Measurements from ENCODE around the gene ASH1L.

The ASH1L gene

GRCh38 chr1:155285631-155286044 is 277.0 kb downstream of the ASH1L start:
- H3K4me3 ChIP-seq (ENCODE audit: low read depth, low read length): no peak overlapping the region
- H3K36me3 ChIP-seq (ENCODE audit: control insufficient read depth in 2 of 2, insufficient read depth in 1 of 2, low read length in 2 of 2): peaks cover 0 to 19% of the 10 kb centered on the region in 2 experiments; a peak in 1 of 3 replicates
- no peaks in the 10 kb centered on the region for H3K4me1 ChIP-seq (ENCODE audit: control insufficient read depth, insufficient read depth, low read length)
- CTCF ChIA-PET: interaction anchor here (0.7 to 0.8 kb wide), 2 partner anchors 22 to 371 kb away, joined by 3 read pairs; no protein-coding TSS in a partner anchor
- no peaks in the 10 kb centered on the region for H3K9me3 ChIP-seq (ENCODE audit: control insufficient read depth, insufficient read depth, low read depth, low read length)
- no peak overlapping the region for H3K27ac ChIP-seq (ENCODE audit: extremely low read depth, low read depth, low read length)
- TF ChIP-seq ZNF837 (tag by site-specific recombination; IDR thresholded peaks at IDR 0.05): no peak
- no peak for TF ChIP-seq ZNF169 (tag by site-specific recombination; IDR thresholded peaks at IDR 0.05)
- TF ChIP-seq ZNF324 (tag by site-specific recombination; IDR thresholded peaks at IDR 0.05): no peak
- no peak for TF ChIP-seq ZNF202 (tag by site-specific recombination; IDR thresholded peaks at IDR 0.05; ENCODE audit: borderline replicate concordance)
- TF ChIP-seq HIC1 (tag by site-specific recombination; IDR thresholded peaks at IDR 0.05): no peak
- no peak for TF ChIP-seq ZNF843 (tag by site-specific recombination; IDR thresholded peaks at IDR 0.05)
- no peak for TF ChIP-seq ZNF704 (tag by site-specific recombination; IDR thresholded peaks at IDR 0.05)
- no peak for TF ChIP-seq ZNF214 (tag by site-specific recombination; IDR thresholded peaks at IDR 0.05; ENCODE audit: borderline replicate concordance)
- no peak for TF ChIP-seq GFI1B (tag by site-specific recombination; IDR thresholded peaks at IDR 0.05)
- no peak for TF ChIP-seq REST (tag by site-specific recombination; IDR thresholded peaks at IDR 0.05)
- POLR2A ChIA-PET: no interaction called here
